Measurements from ENCODE around the gene SLC36A1.
A peak's percentile ranks its signal among the peaks of the same experiment; 100 is the strongest.

Gene SLC36A1

GRCh38 chr5:151432210-151432609 lies 15.2 kb upstream of the SLC36A1 start:
- Histone ChIP-seq H4K20me1 (ENCODE audit: control insufficient read depth, insufficient read depth, low read depth, low read length) (no peaks in the 10 kb centered on the region), H3K9me3 (ENCODE audit: control insufficient read depth, insufficient read depth, low read length) (no peaks in the 10 kb centered on the region)
- no peak for TF ChIP-seq CTCF (IDR thresholded peaks at IDR 0.05; ENCODE audit: low read depth, low read length, poor library complexity, severe bottlenecking)
- TF ChIP-seq EZH2phosphoT487 (IDR thresholded peaks at IDR 0.05; ENCODE audit: borderline replicate concordance, low read length): no peak

GRCh38 chr5:151434570-151435237 lies 12.7 kb upstream of the SLC36A1 start:
- Histone ChIP-seq H3K9me2 (replicated peaks; ENCODE audit: control insufficient read depth, low read length) (no peaks in the 10 kb centered on the region), H3F3A (ENCODE audit: control insufficient read depth, insufficient read depth) (no peaks in the 10 kb centered on the region), H3K4me1 (ENCODE audit: control insufficient read depth, low read length) (no peaks in the 10 kb centered on the region), H3K9me3 (ENCODE audit: control insufficient read depth, insufficient read depth, low read length) (no peaks in the 10 kb centered on the region), H3K4me3 (ENCODE audit: low read length) (no peak overlapping the region), H3K27me3 (ENCODE audit: control insufficient read depth, low read length) (peaks cover 29% of the 10 kb centered on the region), H4K20me1 (ENCODE audit: control insufficient read depth, insufficient read depth, low read depth, low read length) (no peaks in the 10 kb centered on the region), H3K4me2 (ENCODE audit: low read length) (no peak overlapping the region), H3K27ac (ENCODE audit: low read depth, low read length) (no peak overlapping the region), H3K79me2 (ENCODE audit: control insufficient read depth, low read length) (no peaks in the 10 kb centered on the region), H3K36me3 (ENCODE audit: control insufficient read depth, low read length) (no peaks in the 10 kb centered on the region)
- TF ChIP-seq EZH2phosphoT487 (IDR thresholded peaks at IDR 0.05; ENCODE audit: borderline replicate concordance, low read length): no peak
- no peak for TF ChIP-seq CTCF (IDR thresholded peaks at IDR 0.05; ENCODE audit: low read depth, low read length, poor library complexity, severe bottlenecking)

More at GRCh38 chr5:151432210-151432609, 15.2 kb upstream of the SLC36A1 start:
- no peaks in the 10 kb centered on the region for H3K36me3 ChIP-seq (ENCODE audit: control insufficient read depth, low read length)
- H3K4me1 ChIP-seq (ENCODE audit: control insufficient read depth, low read length): peaks cover 5% of the 10 kb centered on the region
- H3K27ac ChIP-seq (ENCODE audit: low read depth, low read length): no peak overlapping the region
- no peaks in the 10 kb centered on the region for H3K79me2 ChIP-seq (ENCODE audit: control insufficient read depth, low read length)
- no peak overlapping the region for H3K4me3 ChIP-seq (ENCODE audit: low read length)
- H3K9me2 ChIP-seq (replicated peaks; ENCODE audit: control insufficient read depth, low read length): no peaks in the 10 kb centered on the region
- H3K27me3 ChIP-seq (ENCODE audit: control insufficient read depth, low read length): peaks cover 24% of the 10 kb centered on the region
- H3K4me2 ChIP-seq (ENCODE audit: low read length): no peak overlapping the region
- H3F3A ChIP-seq (ENCODE audit: control insufficient read depth, insufficient read depth): no peaks in the 10 kb centered on the region

GRCh38 chr5:151448038-151448985 lies 909 bp downstream of the SLC36A1 start:
- Histone ChIP-seq H3K79me2 (ENCODE audit: control insufficient read depth, low read length) (peaks cover 14% of the 10 kb centered on the region), H3K4me1 (ENCODE audit: control insufficient read depth, low read length) (peaks cover 9% of the 10 kb centered on the region), H3K27ac (ENCODE audit: low read depth, low read length) (no peak overlapping the region), H3K36me3 (ENCODE audit: control insufficient read depth, low read length) (no peaks in the 10 kb centered on the region), H3K4me2 (ENCODE audit: low read length) (peak overlapping the region; percentile 97), H3K9me2 (replicated peaks; ENCODE audit: control insufficient read depth, low read length) (no peaks in the 10 kb centered on the region), H4K20me1 (ENCODE audit: control insufficient read depth, insufficient read depth, low read depth, low read length) (no peaks in the 10 kb centered on the region), H3K27me3 (ENCODE audit: control insufficient read depth, low read length) (peaks cover 3% of the 10 kb centered on the region; the same call in 1 of the 2 replicates), H3K9me3 (ENCODE audit: control insufficient read depth, insufficient read depth, low read length) (no peaks in the 10 kb centered on the region), H3F3A (ENCODE audit: control insufficient read depth, insufficient read depth) (no peaks in the 10 kb centered on the region), H3K4me3 (ENCODE audit: low read length) (peak overlapping the region; percentile 90)
- TF ChIP-seq EZH2phosphoT487 (IDR thresholded peaks at IDR 0.05; ENCODE audit: borderline replicate concordance, low read length) (no peak), CTCF (IDR thresholded peaks at IDR 0.05; ENCODE audit: low read depth, low read length, poor library complexity, severe bottlenecking) (peak; percentile 14)
